Subcutaneous adipose tissue (tissue), 4 donors: ENCODE measurements around the gene RCOR2. TPM values are rescaled to one million over a fixed set of nuclear protein-coding genes. Genes with fewer than 3 reads are reported as not detected.

Experiments
- small RNA-seq: library from RNA; depleted of rRNA; stranded (forward); fragments of <200 nt; gene quantifications from one replicate; pipeline ENCODE3, GENCODE V24; 2016
- total RNA-seq, 4 donors: library from RNA; depleted of rRNA; stranded (reverse); fragments of >200 nt; gene quantifications; one replicate each; pipeline ENCODE4 v1.1.0, GENCODE V29; 2016
- TF ChIP-seq, protein P1 (sequence below): fragments of 450-650 bp; IDR thresholded peaks from one replicate; pipeline ENCODE4 v1.5.1; 2016; ENCODE audit warnings: low read depth, mild to moderate bottlenecking, control low read depth, antibody characterized with exemption, moderate library complexity

RCOR2 gene
- total RNA-seq, 4 donors from 2014 or later, result 0.88 TPM; not detected in 3

GRCh38 chr11:63867511-63867910 lies 49.5 kb downstream of the RCOR2 start:
- TF ChIP-seq, protein P1, sequence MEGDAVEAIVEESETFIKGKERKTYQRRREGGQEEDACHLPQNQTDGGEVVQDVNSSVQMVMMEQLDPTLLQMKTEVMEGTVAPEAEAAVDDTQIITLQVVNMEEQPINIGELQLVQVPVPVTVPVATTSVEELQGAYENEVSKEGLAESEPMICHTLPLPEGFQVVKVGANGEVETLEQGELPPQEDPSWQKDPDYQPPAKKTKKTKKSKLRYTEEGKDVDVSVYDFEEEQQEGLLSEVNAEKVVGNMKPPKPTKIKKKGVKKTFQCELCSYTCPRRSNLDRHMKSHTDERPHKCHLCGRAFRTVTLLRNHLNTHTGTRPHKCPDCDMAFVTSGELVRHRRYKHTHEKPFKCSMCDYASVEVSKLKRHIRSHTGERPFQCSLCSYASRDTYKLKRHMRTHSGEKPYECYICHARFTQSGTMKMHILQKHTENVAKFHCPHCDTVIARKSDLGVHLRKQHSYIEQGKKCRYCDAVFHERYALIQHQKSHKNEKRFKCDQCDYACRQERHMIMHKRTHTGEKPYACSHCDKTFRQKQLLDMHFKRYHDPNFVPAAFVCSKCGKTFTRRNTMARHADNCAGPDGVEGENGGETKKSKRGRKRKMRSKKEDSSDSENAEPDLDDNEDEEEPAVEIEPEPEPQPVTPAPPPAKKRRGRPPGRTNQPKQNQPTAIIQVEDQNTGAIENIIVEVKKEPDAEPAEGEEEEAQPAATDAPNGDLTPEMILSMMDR, result no peak

DNA sequence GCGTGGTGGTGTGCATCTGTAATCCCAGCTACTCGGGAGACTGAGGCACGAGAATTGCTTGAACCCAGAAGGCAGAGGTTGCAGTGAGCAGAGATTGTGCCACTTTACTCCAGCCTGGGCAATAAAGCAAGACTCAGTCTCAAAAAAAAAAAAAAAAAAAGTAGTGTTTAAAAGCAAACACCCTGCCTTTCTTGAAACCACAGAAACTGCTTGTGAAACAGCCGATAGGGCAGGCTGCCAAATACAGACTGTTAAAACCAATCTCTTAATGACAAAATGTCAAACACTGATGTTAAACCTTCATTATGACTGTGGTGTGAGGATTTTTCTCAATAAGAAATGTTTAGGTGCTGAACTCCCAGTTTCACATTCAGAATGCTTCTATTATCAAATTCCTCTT lies 50.8 kb downstream of the RCOR2 start:
- TF ChIP-seq, protein P1, result no peak

- TF ChIP-seq, protein P1, result no peak
These were observed 54.0 kb downstream of the RCOR2 start for GRCh38 chr11:63862923-63863322.

Small RNA genes within 50 kb of the gene (small RNA-seq; reads per million reads assigned to genes)
- gene RNU6-1306P, result not detected

Other genes starting within 250 kb of the RCOR2 start
- 100 to 1,000 TPM in 3 of 4 donors, 10 to 100 TPM in 1; 83.5 to 172 (median 118) TPM for gene ATL3, start 245.8 kb downstream of the RCOR2 start, total RNA-seq
- gene RTN3, start 235.7 kb downstream of the RCOR2 start, total RNA-seq, result 100 to 1,000 TPM; 179 to 283 (median 224) TPM
- 10 to 100 TPM in 2 of 4 donors, 1 to 10 TPM in 2; 5.1 to 16.2 (median 8.7) TPM for gene ZFTA, start 148.4 kb downstream of the RCOR2 start, total RNA-seq
- gene SPINDOC, start 103.7 kb downstream of the RCOR2 start, total RNA-seq, result 1 to 10 TPM; 4.6 to 7.3 (median 5.0) TPM
- gene MARK2, start 78.1 kb downstream of the RCOR2 start, total RNA-seq, result 10 to 100 TPM in 3 of 4 donors, 1 to 10 TPM in 1; 9.9 to 16.4 (median 13.3) TPM
- 10 to 100 TPM in 1 of 4 donors, 1 to 10 TPM in 3; 4.6 to 11.2 (median 7.4) TPM for gene NAA40, start 21.8 kb upstream of the RCOR2 start, total RNA-seq
- 100 to 1,000 TPM; 299 to 526 (median 371) TPM for gene COX8A, start 57.5 kb upstream of the RCOR2 start, total RNA-seq
- gene OTUB1, start 69.3 kb upstream of the RCOR2 start, total RNA-seq, result 10 to 100 TPM; 41.6 to 49.1 (median 44.4) TPM
- under 1 TPM in 1 of 4 donors, not detected in 3; 0.22 TPM for gene FLRT1, start 118.8 kb upstream of the RCOR2 start, total RNA-seq
- 10 to 100 TPM in 3 of 4 donors, 1 to 10 TPM in 1; 8.0 to 24.0 (median 19.8) TPM for gene MACROD1, start 248.9 kb upstream of the RCOR2 start, total RNA-seq